Smooth muscle cell of the coronary artery (primary cell): ENCODE results near the gene ATP11C. TPM values are rescaled to one million over a fixed set of nuclear protein-coding genes. Genes with fewer than 3 reads are reported as not detected.

Source experiments
- total RNA-seq: library from RNA; depleted of rRNA; stranded (reverse); fragments of >200 nt; gene quantifications from 2 replicates; pipeline ENCODE4 v1.2.3, GENCODE V29; 2014; ENCODE audit warnings: low replicate concordance

ATP11C gene
- total RNA-seq: 19.9 and 37.9 TPM in 2 replicates

DNA sequence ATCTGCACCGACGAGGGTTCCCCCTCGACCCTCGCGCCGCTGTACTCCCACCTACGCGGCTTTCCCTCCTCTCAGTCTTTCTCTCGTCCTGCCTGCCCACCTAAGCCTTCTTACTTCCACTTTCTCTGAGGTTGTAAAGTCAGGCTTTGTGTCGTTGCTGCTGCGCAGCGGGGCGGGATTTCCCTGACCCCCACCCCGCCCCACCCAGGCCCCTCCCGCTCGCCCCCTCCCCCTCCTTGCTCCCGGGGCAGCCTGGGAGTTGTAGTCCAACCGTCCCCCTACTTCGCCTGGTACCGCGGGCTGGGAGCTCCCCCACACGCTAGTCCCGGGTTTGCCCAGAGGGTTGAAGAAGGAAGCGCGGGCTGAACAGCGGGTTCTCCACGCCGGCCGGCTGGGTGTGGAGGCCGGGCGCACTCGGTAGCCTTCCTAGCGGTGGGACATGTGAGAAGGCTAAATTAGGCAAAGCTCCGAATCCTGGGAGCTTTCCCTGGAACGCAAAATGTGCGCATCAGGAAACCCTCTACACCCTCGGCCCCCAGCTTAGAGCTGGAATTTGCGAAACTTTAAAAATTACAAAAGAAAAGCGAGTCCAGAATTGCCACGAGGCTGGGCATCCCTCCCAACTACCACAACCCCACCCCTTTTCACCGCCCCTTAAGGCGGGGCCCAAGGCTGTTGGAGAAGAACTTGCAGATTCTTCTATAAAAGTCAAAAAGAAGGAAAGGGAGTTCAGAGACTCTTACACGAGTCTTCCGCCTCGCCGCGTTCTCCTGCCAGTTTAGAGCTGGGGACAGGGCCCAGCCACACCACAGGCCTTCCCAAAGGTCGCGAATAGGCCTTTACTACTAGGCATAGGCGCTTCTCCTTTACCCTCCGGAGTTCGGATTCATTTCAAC, at the start of gene ATP11C:
ATP11C (minus strand) TSS at position 153 of the 896 bp plus-strand sequence. CDS start 1,011 bp downstream, outside the sequence.

DNA sequence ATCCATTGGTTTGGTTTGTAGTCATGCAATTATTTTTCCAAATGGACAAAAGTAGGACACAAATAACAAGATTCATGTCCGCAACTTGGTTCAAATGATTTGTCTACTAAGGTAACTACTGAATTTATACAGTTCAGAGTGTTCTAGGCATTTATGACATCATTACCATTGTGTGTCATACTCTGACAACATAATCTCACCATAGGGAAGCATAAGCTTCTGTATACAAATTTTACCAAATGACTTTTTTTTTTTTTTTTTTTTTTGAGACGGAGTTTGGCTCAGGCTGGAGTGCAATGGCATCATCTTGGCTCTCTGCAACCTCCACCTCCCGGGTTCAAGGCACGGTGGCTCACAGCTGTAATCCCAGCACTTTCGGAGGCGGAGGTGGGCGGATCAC, 32.6 kb upstream of the ATP11C start, which contains the start of gene CXorf66:
CXorf66 (minus strand) TSS at position 101 of the 400 bp plus-strand sequence; CDS start at position 76, 25 bp downstream.

DNA sequence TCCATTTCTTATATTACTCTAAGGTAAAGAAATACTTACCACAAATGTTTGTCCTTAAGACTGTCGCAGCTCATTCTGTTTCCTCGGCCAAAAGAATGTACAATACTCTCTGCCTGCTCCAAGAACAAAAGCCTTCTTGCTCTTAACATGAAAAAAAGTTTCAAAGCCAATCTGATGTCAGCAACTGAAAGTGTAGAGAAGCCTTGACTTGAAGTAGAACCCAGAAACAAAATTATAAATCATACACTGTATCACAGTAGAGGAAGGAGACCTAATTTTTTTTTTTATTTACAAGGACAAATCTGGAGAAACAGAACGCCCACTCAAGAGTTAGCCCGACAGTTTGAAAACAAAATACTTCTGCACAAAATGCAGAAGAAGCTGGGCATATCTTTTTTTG, 224.8 kb downstream of the ATP11C start, which contains the start of gene MCF2:
MCF2 (minus strand) TSS at position 101 of the 400 bp plus-strand sequence. CDS start 56,423 bp downstream, outside the sequence.

Other genes starting within 250 kb of the ATP11C start
- 0.08 TPM in 1 of 2 replicates, not detected in the other for gene MCF2, start 224.9 kb downstream of the ATP11C start, total RNA-seq
- gene CXorf66, start 32.5 kb upstream of the ATP11C start, total RNA-seq: not detected in 2 replicates